PC-9 (cell line): Measurements from ENCODE around the gene CCBE1. TPM values are rescaled to one million over a fixed set of nuclear protein-coding genes. Genes with fewer than 3 reads are reported as not detected.

Experiments
- BruUV-seq: library from RNA; stranded (reverse); fragments of 400-500 nt; replicated peaks from 2 replicates; lab custom pipeline; 2021; lab: Mats Ljungman, UMichigan
- CTCF ChIA-PET: fragments of 300-600 bp; sonication (Branson Sonifier 250); formaldehyde crosslinking; loops from one replicate; lab custom pipeline; 2022; ENCODE audit warnings: antibody characterized with exemption; lab: Charles Lee
- POLR2A ChIA-PET: fragments of 300-600 bp; sonication (Branson Sonifier 250); formaldehyde crosslinking; loops from one replicate; lab custom pipeline; 2022; ENCODE audit warnings: antibody characterized with exemption; ENCODE audit not compliant: unreplicated experiment; lab: Charles Lee
- DNase-seq, 2 experiments: peaks; one replicate each; pipeline versions ENCODE4 v3.0.0 to v3.0.0-alpha.2; 2015 to 2022; ENCODE audit warnings: mixed read lengths in 1 of 2
- H2AFZ ChIP-seq: fragments of 200-600 bp; sonication (generic); 2 replicates; pipeline ENCODE4 v1.8.1; 2017; ENCODE audit warnings: antibody characterized with exemption
- H3F3A ChIP-seq: fragments of 200-600 bp; sonication (generic); 2 replicates; pipeline ENCODE4 v1.8.1; 2017; ENCODE audit warnings: antibody characterized with exemption, mild to moderate bottlenecking, low read depth; ENCODE audit not compliant: insufficient read depth
- H3K27ac ChIP-seq: fragments of 200-600 bp; sonication (generic); 2 replicates; pipeline ENCODE4 v1.6.1; 2016; ENCODE audit warnings: mixed run types
- H3K27me3 ChIP-seq: fragments of 200-600 bp; sonication (generic); 2 replicates; pipeline ENCODE4 v1.6.1; 2016; ENCODE audit warnings: low read depth, mixed run types; ENCODE audit not compliant: insufficient read depth
- H3K36me3 ChIP-seq: fragments of 200-600 bp; sonication (generic); 2 replicates; pipeline ENCODE4 v1.6.1; 2016; ENCODE audit warnings: low read depth, mixed run types
- H3K4me1 ChIP-seq: fragments of 200-600 bp; sonication (generic); replicated peaks from 2 replicates; pipeline ENCODE4 v1.6.1; 2016; ENCODE audit warnings: mixed run types; ENCODE audit not compliant: insufficient read depth
- H3K4me2 ChIP-seq: fragments of 200-600 bp; sonication (generic); 2 replicates; pipeline ENCODE4 v1.6.1; 2017; ENCODE audit warnings: mixed run types
- H3K4me3 ChIP-seq: fragments of 200-600 bp; sonication (generic); 2 replicates; pipeline ENCODE4 v1.6.1; 2016; ENCODE audit warnings: mixed run types
- H3K79me2 ChIP-seq: fragments of 200-600 bp; sonication (generic); 2 replicates; pipeline ENCODE4 v1.6.1; 2017; ENCODE audit warnings: low read depth, mixed run types
- H3K9me2 ChIP-seq: fragments of 200-600 bp; sonication (generic); 2 replicates; pipeline ENCODE4 v1.8.1; 2017; ENCODE audit warnings: mild to moderate bottlenecking; ENCODE audit not compliant: insufficient read depth
- H3K9me3 ChIP-seq: fragments of 200-600 bp; sonication (generic); 2 replicates; pipeline ENCODE4 v1.8.1; 2016; ENCODE audit warnings: low read depth; ENCODE audit not compliant: insufficient read depth
- H4K20me1 ChIP-seq: fragments of 200-600 bp; sonication (generic); 2 replicates; pipeline ENCODE4 v1.8.1; 2017; ENCODE audit not compliant: insufficient read depth
- EZH2 ChIP-seq: fragments of 200-600 bp; sonication (generic); IDR thresholded peaks from 2 replicates; pipeline ENCODE4 v1.8.0; 2017; ENCODE audit warnings: antibody characterized with exemption, low read depth
- intact Hi-C: fragments of 100-400 bp; cut with micrococcal nuclease; formaldehyde crosslinking; loops from one replicate; pipeline ENCODE4 v1.10.0; 2022; ENCODE audit not compliant: unreplicated experiment
- total RNA-seq: library from RNA; stranded (reverse); gene quantifications from 2 replicates; pipeline ENCODE4 v1.2.3, GENCODE V29; 2021
- TF ChIP-seq, protein P1 (sequence below): fragments of 200-600 bp; sonication (generic); conservative IDR thresholded peaks from 2 replicates; pipeline ENCODE4 v1.6.1; 2017; ENCODE audit warnings: mixed run types, antibody characterized with exemption, mild to moderate bottlenecking, moderate library complexity

Gene CCBE1
- total RNA-seq, 1 experiment from 2014 or later = 5.8 TPM

DNA sequence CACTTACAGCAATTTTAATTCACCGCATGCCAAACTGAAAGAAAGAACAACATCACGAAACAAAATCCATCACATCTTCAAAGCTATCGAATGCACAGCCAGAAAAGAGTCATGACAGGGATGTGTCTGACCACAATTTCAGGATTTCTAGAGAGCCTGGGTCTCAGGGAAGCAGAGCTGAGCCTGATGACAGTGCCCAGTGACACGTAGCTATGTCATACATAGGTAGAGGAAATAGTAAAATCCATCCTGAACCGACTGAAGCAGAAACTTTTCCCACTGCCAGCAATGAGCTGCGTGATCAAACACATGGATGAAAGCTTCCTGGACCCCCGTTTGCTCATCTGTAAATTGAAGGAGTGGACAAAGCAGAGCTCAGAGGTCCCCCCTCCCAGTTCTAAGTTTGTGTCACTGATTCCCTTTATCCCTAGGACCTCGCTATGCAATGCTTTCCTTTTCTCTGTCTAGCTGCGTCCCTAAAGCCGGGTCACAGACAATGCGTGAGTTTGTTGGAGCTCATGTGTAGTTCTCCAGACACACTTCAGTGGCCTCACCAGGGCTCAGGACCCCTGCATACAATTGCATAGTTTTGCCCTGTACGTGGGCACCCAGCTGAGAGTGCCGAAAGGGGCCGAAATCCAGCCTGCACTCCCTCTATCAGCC lies 37.6 kb downstream of the CCBE1 start:
- H3K27me3 ChIP-seq = no peaks in the 10 kb centered on the region
- H3K9me2 ChIP-seq = no peaks in the 10 kb centered on the region
- no peaks in the 10 kb centered on the region for H4K20me1 ChIP-seq
- no peaks in the 10 kb centered on the region for H3K36me3 ChIP-seq
- no peak overlapping the region for H2AFZ ChIP-seq
- H3K9me3 ChIP-seq = no peaks in the 10 kb centered on the region
- DNase-seq = no peak
- peak overlapping the region; percentile 92; the same call in 1 of the 2 replicates for H3K27ac ChIP-seq
- H3K4me3 ChIP-seq = no peak overlapping the region
- TF ChIP-seq, protein P1, sequence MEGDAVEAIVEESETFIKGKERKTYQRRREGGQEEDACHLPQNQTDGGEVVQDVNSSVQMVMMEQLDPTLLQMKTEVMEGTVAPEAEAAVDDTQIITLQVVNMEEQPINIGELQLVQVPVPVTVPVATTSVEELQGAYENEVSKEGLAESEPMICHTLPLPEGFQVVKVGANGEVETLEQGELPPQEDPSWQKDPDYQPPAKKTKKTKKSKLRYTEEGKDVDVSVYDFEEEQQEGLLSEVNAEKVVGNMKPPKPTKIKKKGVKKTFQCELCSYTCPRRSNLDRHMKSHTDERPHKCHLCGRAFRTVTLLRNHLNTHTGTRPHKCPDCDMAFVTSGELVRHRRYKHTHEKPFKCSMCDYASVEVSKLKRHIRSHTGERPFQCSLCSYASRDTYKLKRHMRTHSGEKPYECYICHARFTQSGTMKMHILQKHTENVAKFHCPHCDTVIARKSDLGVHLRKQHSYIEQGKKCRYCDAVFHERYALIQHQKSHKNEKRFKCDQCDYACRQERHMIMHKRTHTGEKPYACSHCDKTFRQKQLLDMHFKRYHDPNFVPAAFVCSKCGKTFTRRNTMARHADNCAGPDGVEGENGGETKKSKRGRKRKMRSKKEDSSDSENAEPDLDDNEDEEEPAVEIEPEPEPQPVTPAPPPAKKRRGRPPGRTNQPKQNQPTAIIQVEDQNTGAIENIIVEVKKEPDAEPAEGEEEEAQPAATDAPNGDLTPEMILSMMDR = no peak
- no peak for TF ChIP-seq EZH2
- no peaks in the 10 kb centered on the region for H3K79me2 ChIP-seq
- no TSS peak for BruUV-seq
- H3F3A ChIP-seq = peaks cover 26% of the 10 kb centered on the region; the same call in 1 of the 2 replicates
- intact Hi-C loops = no loop called here
- peaks cover 49% of the 10 kb centered on the region for H3K4me1 ChIP-seq
- H3K4me2 ChIP-seq = 0 out of 2 replicates have a peak overlapping the region, but pooled peaks have one; percentile 54
- ChIA-PET POLR2A (no interaction called here), CTCF (no interaction called here)

- POLR2A ChIA-PET = no interaction called here
- intact Hi-C loops = no loop called here
- CTCF ChIA-PET = no interaction called here
- Histone ChIP-seq H3F3A (peaks cover 26% of the 10 kb centered on the region; the same call in 1 of the 2 replicates), H3K4me2 (no peak overlapping the region), H3K4me1 (peaks cover 49% of the 10 kb centered on the region), H3K9me3 (no peaks in the 10 kb centered on the region), H3K27ac (no peak overlapping the region), H3K27me3 (no peaks in the 10 kb centered on the region), H4K20me1 (no peaks in the 10 kb centered on the region), H3K9me2 (no peaks in the 10 kb centered on the region), H3K36me3 (no peaks in the 10 kb centered on the region), H2AFZ (no peak overlapping the region), H3K4me3 (no peak overlapping the region), H3K79me2 (no peaks in the 10 kb centered on the region)
- BruUV-seq = no TSS peak
- TF ChIP-seq, protein P1 = no peak
- no peak for TF ChIP-seq EZH2
- no peak for DNase-seq
These were observed 38.3 kb downstream of the CCBE1 start for GRCh38 chr18:59658941-59659340.

GRCh38 chr18:59657012-59657411 lies 40.2 kb downstream of the CCBE1 start:
- peaks cover 18% of the 10 kb centered on the region; the same call in 1 of the 2 replicates for H3F3A ChIP-seq
- no peak overlapping the region for H2AFZ ChIP-seq
- ChIA-PET CTCF (no interaction called here), POLR2A (no interaction called here)
- no peak overlapping the region for H3K27ac ChIP-seq
- no peak for DNase-seq
- no peak overlapping the region for H3K4me2 ChIP-seq
- TF ChIP-seq EZH2 = no peak
- TF ChIP-seq, protein P1 = no peak
- H3K9me3 ChIP-seq = no peaks in the 10 kb centered on the region
- H3K36me3 ChIP-seq = no peaks in the 10 kb centered on the region
- no peaks in the 10 kb centered on the region for H3K27me3 ChIP-seq
- peaks cover 31% of the 10 kb centered on the region for H3K4me1 ChIP-seq
- H4K20me1 ChIP-seq = no peaks in the 10 kb centered on the region
- H3K79me2 ChIP-seq = no peaks in the 10 kb centered on the region
- H3K4me3 ChIP-seq = no peak overlapping the region
- BruUV-seq = no TSS peak
- H3K9me2 ChIP-seq = no peaks in the 10 kb centered on the region
- intact Hi-C loops = no loop called here
